H1 (cell line): Measurements from ENCODE around the gene MCC. TPM values are rescaled to one million over a fixed set of nuclear protein-coding genes. Genes with fewer than 3 reads are reported as not detected.

ENCODE experiments used
- BACH1 ChIP-seq: IDR thresholded peaks from 2 replicates; pipeline ENCODE4 v1.6.1; 2012; ENCODE audit warnings: low read length, improper control_type of control experiment
- CEBPB ChIP-seq: IDR thresholded peaks from 2 replicates; pipeline ENCODE4 v1.6.1; 2012; ENCODE audit warnings: low read depth, low read length
- CHD1 ChIP-seq: IDR thresholded peaks from 2 replicates; pipeline ENCODE4 v1.6.1; 2012; ENCODE audit warnings: low read depth, low read length, improper control_type of control experiment
- CREB1 ChIP-seq: IDR thresholded peaks from 2 replicates; pipeline ENCODE4 v1.6.1; 2012; ENCODE audit warnings: inconsistent platforms
- CTBP2 ChIP-seq: IDR thresholded peaks from 2 replicates; pipeline ENCODE4 v1.7.0; 2011; ENCODE audit warnings: borderline replicate concordance, mild to moderate bottlenecking, moderate library complexity, mixed read lengths, low read length; ENCODE audit not compliant: insufficient read depth, insufficient read length
- EP300 ChIP-seq, 2 experiments: IDR thresholded peaks; 1 replicate in 1 of 2; 2 replicates in 1 of 2; pipeline ENCODE4 v1.6.1; 2011 to 2012; ENCODE audit warnings: low read depth in 2 of 2, low read length in 2 of 2, mild to moderate bottlenecking in 2 of 2, borderline replicate concordance in 1 of 2, inconsistent platforms in 1 of 2, moderate library complexity in 1 of 2
- EZH2 ChIP-seq: fragments of 200-600 bp; sonication (generic); IDR thresholded peaks from 2 replicates; pipeline ENCODE4 v1.7.1; 2012; ENCODE audit warnings: low read depth, mild to moderate bottlenecking, moderate library complexity, low read length, inconsistent platforms; ENCODE audit not compliant: severe bottlenecking
- GABPA ChIP-seq: IDR thresholded peaks from 2 replicates; pipeline ENCODE4 v1.6.1; 2011; ENCODE audit warnings: mild to moderate bottlenecking, low read length, moderate library complexity, borderline replicate concordance; ENCODE audit not compliant: insufficient read depth
- JUND ChIP-seq: IDR thresholded peaks from 2 replicates; pipeline ENCODE4 v1.6.1; 2011; ENCODE audit warnings: mild to moderate bottlenecking, improper control_type of control experiment, low read length
- KDM1A ChIP-seq: fragments of 200-600, 300-600 bp; sonication (generic); IDR thresholded peaks from 2 replicates; pipeline ENCODE4 v1.7.1; 2016; ENCODE audit warnings: mild to moderate bottlenecking, low read length, borderline replicate concordance
- NRF1 ChIP-seq: IDR thresholded peaks from 2 replicates; pipeline ENCODE4 v1.6.1; 2011; ENCODE audit warnings: mild to moderate bottlenecking, low read depth, low read length, improper control_type of control experiment
- PHF8 ChIP-seq: fragments of 200-600 bp; sonication (generic); conservative IDR thresholded peaks from 2 replicates; pipeline ENCODE4 v1.7.1; 2012; ENCODE audit warnings: low read depth, mild to moderate bottlenecking, inconsistent platforms, low read length, moderate library complexity
- POLR2A ChIP-seq, 2 experiments: IDR thresholded peaks; 1 replicate in 1 of 2; 2 replicates in 1 of 2; pipeline ENCODE4 v1.6.1; 2011; ENCODE audit warnings: low read depth in 2 of 2, low read length in 2 of 2, mild to moderate bottlenecking in 2 of 2; ENCODE audit errors: control extremely low read depth in 1 of 2
- RBBP5 ChIP-seq: IDR thresholded peaks from 2 replicates; pipeline ENCODE4 v1.7.1; 2012; ENCODE audit warnings: low read depth, mild to moderate bottlenecking, inconsistent platforms, low read length, moderate library complexity, borderline replicate concordance
- RFX5 ChIP-seq: IDR thresholded peaks from 2 replicates; pipeline ENCODE4 v1.6.1; 2011; ENCODE audit warnings: low read depth, low read length, improper control_type of control experiment, borderline replicate concordance
- RXRA ChIP-seq: IDR thresholded peaks from 2 replicates; pipeline ENCODE4 v1.6.1; 2011; ENCODE audit warnings: low read depth, mild to moderate bottlenecking, low read length, moderate library complexity; ENCODE audit not compliant: insufficient read depth
- SAP30 ChIP-seq: fragments of 300-600 bp; sonication (generic); IDR thresholded peaks from 2 replicates; pipeline ENCODE4 v1.7.1; 2012; ENCODE audit warnings: low read length, moderate library complexity, mild to moderate bottlenecking, inconsistent platforms; ENCODE audit not compliant: insufficient read depth, insufficient replicate concordance
- SP1 ChIP-seq: IDR thresholded peaks from 2 replicates; pipeline ENCODE4 v1.6.1; 2011; ENCODE audit warnings: low read depth, low read length
- SP2 ChIP-seq: IDR thresholded peaks from 2 replicates; pipeline ENCODE4 v1.6.1; 2012; ENCODE audit warnings: mild to moderate bottlenecking, low read length, inconsistent platforms
- TEAD4 ChIP-seq: IDR thresholded peaks from 2 replicates; pipeline ENCODE4 v1.6.1; 2012; ENCODE audit warnings: low read depth, low read length, inconsistent platforms, mixed read lengths
- YY1 ChIP-seq: IDR thresholded peaks from 2 replicates; pipeline ENCODE4 v1.6.1; 2011; ENCODE audit warnings: low read depth, mild to moderate bottlenecking, low read length
- polyA plus RNA-seq, 7 experiments: library from polyadenylated mRNA; depleted of rRNA in 3 of 7; stranded (reverse) in 5 of 7; unstranded in 2 of 7; fragments of >200 nt in 5 of 7; fragments of 200-250 nt in 2 of 7; gene quantifications; 1 replicate in 5 of 7; 2 replicates in 1 of 7; 4 replicates in 1 of 7; pipeline versions ENCODE4 v1.2.1 to v1.2.3, GENCODE V29; 2011 to 2013; ENCODE audit warnings: missing spikeins in 2 of 7, mixed read lengths in 2 of 7
- total RNA-seq: library from RNA; stranded (reverse); fragmentation: NEBNext Ultra II Directional; extraction: Animal tissue kit (Norgen Biotek cat#: 25700); gene quantifications from 2 replicates; pipeline ENCODE4 v1.2.1, GENCODE V29; 2021
- TF ChIP-seq, protein P1 (sequence below), 3 experiments: IDR thresholded peaks; 1 replicate in 2 of 3; 2 replicates in 1 of 3; pipeline versions ENCODE4 v1.5.1 to v1.6.1; 2011; ENCODE audit warnings: low read length in 3 of 3, mild to moderate bottlenecking in 3 of 3, inconsistent platforms in 2 of 3, low read depth in 1 of 3, moderate library complexity in 1 of 3; ENCODE audit not compliant: insufficient read depth in 1 of 3; ENCODE audit errors: control extremely low read depth in 1 of 3
- TF ChIP-seq, protein P2 (sequence below): IDR thresholded peaks from 2 replicates; pipeline ENCODE4 v1.6.1; 2012; ENCODE audit warnings: inconsistent platforms

Gene MCC
- total and polyA plus RNA-seq, 2 of the 8 experiments (the other 6 are each of a cell fraction or from before 2014, with no cell fraction given): 2.6 to 18.3 TPM

DNA sequence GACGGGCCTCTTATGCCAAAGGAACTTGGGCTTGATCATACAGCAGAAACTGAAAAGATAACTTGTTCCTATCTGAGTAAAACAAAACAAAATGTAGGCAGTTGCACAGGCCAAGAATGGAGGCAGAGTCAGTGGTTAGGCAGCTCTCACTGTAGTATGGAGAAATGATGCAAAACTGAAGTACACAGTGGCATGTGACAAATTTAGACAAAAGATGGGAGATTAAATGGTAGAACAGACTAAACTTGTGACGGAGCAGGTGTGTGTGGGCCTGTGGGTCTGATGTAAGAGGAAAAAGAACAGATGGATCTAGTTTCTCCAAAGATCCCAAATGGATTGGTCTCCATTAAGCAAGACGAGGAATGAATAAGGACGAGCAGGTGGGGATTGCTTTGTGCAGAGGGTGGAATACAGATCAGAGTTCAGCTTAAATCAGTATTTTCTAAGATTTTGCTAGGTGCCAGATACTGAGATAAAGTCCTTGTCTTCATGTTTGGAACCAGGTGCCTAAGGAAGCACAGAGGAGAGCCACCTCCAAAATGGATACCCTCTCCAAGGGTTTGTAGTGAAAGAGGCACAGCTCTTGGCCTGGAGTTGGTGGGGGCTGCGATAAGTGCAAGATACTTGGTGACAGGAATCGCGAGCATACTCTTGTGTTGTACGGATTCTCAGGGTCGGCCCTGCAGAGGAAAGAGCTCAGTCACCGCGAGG, 512.4 kb downstream of the MCC start (continued):
- TF ChIP-seq, protein P1, sequence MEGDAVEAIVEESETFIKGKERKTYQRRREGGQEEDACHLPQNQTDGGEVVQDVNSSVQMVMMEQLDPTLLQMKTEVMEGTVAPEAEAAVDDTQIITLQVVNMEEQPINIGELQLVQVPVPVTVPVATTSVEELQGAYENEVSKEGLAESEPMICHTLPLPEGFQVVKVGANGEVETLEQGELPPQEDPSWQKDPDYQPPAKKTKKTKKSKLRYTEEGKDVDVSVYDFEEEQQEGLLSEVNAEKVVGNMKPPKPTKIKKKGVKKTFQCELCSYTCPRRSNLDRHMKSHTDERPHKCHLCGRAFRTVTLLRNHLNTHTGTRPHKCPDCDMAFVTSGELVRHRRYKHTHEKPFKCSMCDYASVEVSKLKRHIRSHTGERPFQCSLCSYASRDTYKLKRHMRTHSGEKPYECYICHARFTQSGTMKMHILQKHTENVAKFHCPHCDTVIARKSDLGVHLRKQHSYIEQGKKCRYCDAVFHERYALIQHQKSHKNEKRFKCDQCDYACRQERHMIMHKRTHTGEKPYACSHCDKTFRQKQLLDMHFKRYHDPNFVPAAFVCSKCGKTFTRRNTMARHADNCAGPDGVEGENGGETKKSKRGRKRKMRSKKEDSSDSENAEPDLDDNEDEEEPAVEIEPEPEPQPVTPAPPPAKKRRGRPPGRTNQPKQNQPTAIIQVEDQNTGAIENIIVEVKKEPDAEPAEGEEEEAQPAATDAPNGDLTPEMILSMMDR (IDR thresholded peaks at IDR 0.05; ENCODE audit: control extremely low read depth in 1 of 3, insufficient read depth in 1 of 3, low read depth in 1 of 3, low read length in 3 of 3): no peak
- TF ChIP-seq CREB1 (no peak), YY1 (peak; percentile 20; the same call in 1 of the 2 replicates), CEBPB (no peak), CHD1 (no peak), JUND (no peak), SP2 (no peak), RBBP5 (0 out of 2 replicates have a peak, but pooled peaks have one; percentile 8), PHF8 (peak; percentile 33), KDM1A (no peak), RXRA (no peak), TEAD4 (no peak), GABPA (no peak), SAP30 (no peak), EP300 (IDR thresholded peaks at IDR 0.05; ENCODE audit: borderline replicate concordance in 1 of 2, low read depth in 2 of 2, low read length in 2 of 2) (no peak), BACH1 (no peak), SP1 (no peak), RFX5 (no peak), POLR2A (IDR thresholded peaks at IDR 0.05; ENCODE audit: control extremely low read depth in 1 of 2, low read depth in 2 of 2, low read length in 2 of 2) (peak in 1 of 2 experiments; percentile 18; a peak in 1 of 3 replicates), CTBP2 (no peak), EZH2 (no peak), NRF1 (no peak)
- TF ChIP-seq, protein P2, sequence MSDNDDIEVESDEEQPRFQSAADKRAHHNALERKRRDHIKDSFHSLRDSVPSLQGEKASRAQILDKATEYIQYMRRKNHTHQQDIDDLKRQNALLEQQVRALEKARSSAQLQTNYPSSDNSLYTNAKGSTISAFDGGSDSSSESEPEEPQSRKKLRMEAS: no peak
